Renal cortical epithelial cell (primary cell): ENCODE data around the gene MFSD8. TPM values are rescaled to one million over a fixed set of nuclear protein-coding genes. Genes with fewer than 3 reads are reported as not detected.

Experiments used
- total RNA-seq: library from RNA; depleted of rRNA; stranded (reverse); fragments of >200 nt; gene quantifications from 2 replicates; pipeline ENCODE4 v1.2.3, GENCODE V29; 2014

MFSD8 gene
- total RNA-seq, 1 donor from 2014 or later, result 12.9 TPM

Other genes with a start within 250 kb of the MFSD8 start
- not detected in 2 replicates for gene SLC25A31, start 234.8 kb downstream of the MFSD8 start, total RNA-seq
- 18.6 and 40.7 TPM in 2 replicates for gene HSPA4L, start 182.9 kb downstream of the MFSD8 start, total RNA-seq
- 2.7 and 11.3 TPM in 2 replicates for gene PLK4, start 84.3 kb downstream of the MFSD8 start, total RNA-seq
- gene ABHD18, start 233 bp upstream of the MFSD8 start, total RNA-seq, result 15.1 and 17.0 TPM in 2 replicates
- gene LARP1B, start 96.1 kb upstream of the MFSD8 start, total RNA-seq, result 40.1 and 48.5 TPM in 2 replicates